ENCODE results near the gene PRM2. TPM values are rescaled to one million over a fixed set of nuclear protein-coding genes. Genes with fewer than 3 reads are reported as not detected.
A peak's percentile ranks its signal among the peaks of the same experiment; 100 is the strongest.

The PRM2 gene
- total and polyA plus RNA-seq, 2 donors (not counting 3 experiments of a cell fraction or from before 2014, with no cell fraction given): not detected

DNA sequence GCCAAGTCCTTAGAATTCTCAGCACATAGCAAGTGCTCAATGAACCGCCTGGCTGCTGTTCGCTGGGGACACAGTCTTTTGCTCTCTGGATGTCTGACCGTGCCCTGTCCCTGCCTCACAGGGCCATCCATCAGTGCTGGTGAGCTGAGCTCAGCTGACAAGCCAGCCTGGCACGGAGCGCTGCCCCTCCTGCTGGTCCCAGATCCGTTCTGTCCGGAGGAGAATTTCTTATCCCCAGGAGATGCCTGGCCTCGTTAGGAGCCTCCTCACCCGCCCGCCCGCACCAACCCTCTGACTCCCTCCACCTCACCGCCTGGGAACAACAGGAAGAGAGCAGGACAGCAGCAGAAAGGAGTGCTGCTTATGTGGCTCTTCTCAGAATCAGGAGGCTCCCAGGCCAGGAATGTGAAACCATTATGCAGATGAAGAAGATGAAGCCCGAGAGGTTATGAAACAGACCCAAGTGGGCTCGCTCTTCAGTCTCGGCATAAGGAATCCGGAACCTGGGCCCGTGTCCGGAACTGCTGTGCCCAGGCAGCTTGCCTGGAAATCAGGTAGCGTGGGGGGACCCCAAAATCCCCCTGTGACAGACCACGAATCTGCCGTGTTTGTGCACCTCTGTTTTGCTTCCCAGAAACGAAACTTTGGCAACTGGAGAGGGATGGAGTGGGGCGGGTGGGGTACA, 40.2 kb upstream of the PRM2 start:
- Histone ChIP-seq H3K79me2 (ENCODE audit: control insufficient read depth, insufficient read depth, low read length) (no peaks in the 10 kb centered on the region), H3K27ac (ENCODE audit: insufficient read depth, low read depth, low read length) (no peak overlapping the region), H3K27me3 (ENCODE audit: control insufficient read depth in 2 of 2, insufficient read depth in 2 of 2, low read length in 2 of 2) (no peaks in the 10 kb centered on the region), H2AFZ (ENCODE audit: low read depth, low read length) (no peak overlapping the region), H3K4me2 (ENCODE audit: insufficient read depth, low read length) (no peak overlapping the region), H3K36me3 (ENCODE audit: control insufficient read depth in 2 of 2, extremely low read depth in 1 of 2, insufficient read depth in 2 of 2, low read length in 2 of 2) (no peaks in the 10 kb centered on the region), H3K9me3 (replicated peaks; ENCODE audit: control insufficient read depth, insufficient read depth, low read length) (no peaks in the 10 kb centered on the region), H3K4me3 (replicated peaks in 1 of 3; ENCODE audit: insufficient read depth in 1 of 3, low read depth in 1 of 3, low read length in 3 of 3) (no peak overlapping the region), H3K4me1 (ENCODE audit: control insufficient read depth, extremely low read depth, insufficient read depth, low read length) (no peaks in the 10 kb centered on the region), H3K9me1 (replicated peaks; ENCODE audit: control insufficient read depth, extremely low read depth, insufficient read depth, low read length) (no peaks in the 10 kb centered on the region), H4K20me1 (replicated peaks; ENCODE audit: control insufficient read depth, extremely low read depth, insufficient read depth, low read length) (no peaks in the 10 kb centered on the region), H3K9ac (replicated peaks; ENCODE audit: extremely low read depth, insufficient read depth, low read length) (no peak overlapping the region)
- intact Hi-C loops (cut with micrococcal nuclease): loop anchor here (10.0 kb wide), 1 partner anchor 62 kb away; the partner anchor contains the start of gene SOCS1
- TF ChIP-seq FOS (IDR thresholded peaks at IDR 0.05; ENCODE audit: borderline replicate concordance, insufficient read depth, low read length) (no peak), GATA2 (IDR thresholded peaks at IDR 0.05; ENCODE audit: insufficient read depth, insufficient read length, low read depth, low read length) (no peak)
- TF ChIP-seq, protein P1, sequence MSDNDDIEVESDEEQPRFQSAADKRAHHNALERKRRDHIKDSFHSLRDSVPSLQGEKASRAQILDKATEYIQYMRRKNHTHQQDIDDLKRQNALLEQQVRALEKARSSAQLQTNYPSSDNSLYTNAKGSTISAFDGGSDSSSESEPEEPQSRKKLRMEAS (IDR thresholded peaks at IDR 0.05; ENCODE audit: insufficient read depth, insufficient read length): no peak
- ChIA-PET POLR2A (no interaction called here), CTCF (interaction anchor here (1.2 kb wide), 1 partner anchor 17 kb away, joined by 3 read pairs; no protein-coding TSS in a partner anchor)
- FAIRE-seq (no peak), DNase-seq (ENCODE audit: low read depth, low spot score) (no peak)
- dilution Hi-C loops (cut with MboI; ENCODE audit: extremely low pct_ligation_motif_present, low sequenced_read_pairs): no loop called here
- no TSS peak for BruUV-seq (replicated peaks)

DNA sequence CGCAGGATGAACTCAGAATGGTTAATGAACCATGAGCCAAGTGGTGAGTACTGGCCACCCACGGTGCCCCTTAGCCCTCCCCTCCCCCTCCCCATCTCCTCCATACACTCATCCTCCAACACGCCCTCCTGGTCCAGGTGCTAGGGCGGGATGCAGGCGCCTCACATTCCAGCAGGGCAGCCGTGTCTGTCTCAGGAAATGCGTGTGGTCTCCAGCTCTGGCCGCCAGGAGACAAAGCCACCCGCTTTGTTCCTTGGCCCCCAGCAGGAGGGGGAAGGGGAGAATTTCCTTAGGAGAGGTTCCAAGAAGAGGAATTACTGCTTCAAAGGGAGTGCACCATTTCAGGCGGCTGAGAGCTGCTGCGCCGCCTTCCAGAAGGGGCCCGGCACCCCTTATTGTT, 39.2 kb upstream of the PRM2 start:
- Histone ChIP-seq H3K36me3 (ENCODE audit: control insufficient read depth in 2 of 2, extremely low read depth in 1 of 2, insufficient read depth in 2 of 2, low read length in 2 of 2) (no peaks in the 10 kb centered on the region), H3K9me3 (replicated peaks; ENCODE audit: control insufficient read depth, insufficient read depth, low read length) (no peaks in the 10 kb centered on the region), H3K27ac (ENCODE audit: insufficient read depth, low read depth, low read length) (no peak overlapping the region), H3K79me2 (ENCODE audit: control insufficient read depth, insufficient read depth, low read length) (no peaks in the 10 kb centered on the region), H3K4me2 (ENCODE audit: insufficient read depth, low read length) (no peak overlapping the region), H3K4me3 (replicated peaks in 1 of 3; ENCODE audit: insufficient read depth in 1 of 3, low read depth in 1 of 3, low read length in 3 of 3) (no peak overlapping the region), H3K9me1 (replicated peaks; ENCODE audit: control insufficient read depth, extremely low read depth, insufficient read depth, low read length) (no peaks in the 10 kb centered on the region), H3K4me1 (ENCODE audit: control insufficient read depth, extremely low read depth, insufficient read depth, low read length) (no peaks in the 10 kb centered on the region), H3K9ac (replicated peaks; ENCODE audit: extremely low read depth, insufficient read depth, low read length) (no peak overlapping the region), H4K20me1 (replicated peaks; ENCODE audit: control insufficient read depth, extremely low read depth, insufficient read depth, low read length) (no peaks in the 10 kb centered on the region), H3K27me3 (ENCODE audit: control insufficient read depth in 2 of 2, insufficient read depth in 2 of 2, low read length in 2 of 2) (no peaks in the 10 kb centered on the region), H2AFZ (ENCODE audit: low read depth, low read length) (no peak overlapping the region)
- BruUV-seq (replicated peaks): no TSS peak
- ChIA-PET CTCF (interaction anchor here (0.7 kb wide), 1 partner anchor 13 kb away, joined by 3 read pairs; no protein-coding TSS in a partner anchor), POLR2A (no interaction called here)
- dilution Hi-C loops (cut with MboI; ENCODE audit: extremely low pct_ligation_motif_present, low sequenced_read_pairs) (no loop called here), intact Hi-C loops (cut with micrococcal nuclease) (loop anchor here (10.0 kb wide), 1 partner anchor 61 kb away; the partner anchor contains the start of gene SOCS1)
- DNase-seq (ENCODE audit: low read depth, low spot score) (no peak), FAIRE-seq (no peak)
- TF ChIP-seq, protein P2, sequence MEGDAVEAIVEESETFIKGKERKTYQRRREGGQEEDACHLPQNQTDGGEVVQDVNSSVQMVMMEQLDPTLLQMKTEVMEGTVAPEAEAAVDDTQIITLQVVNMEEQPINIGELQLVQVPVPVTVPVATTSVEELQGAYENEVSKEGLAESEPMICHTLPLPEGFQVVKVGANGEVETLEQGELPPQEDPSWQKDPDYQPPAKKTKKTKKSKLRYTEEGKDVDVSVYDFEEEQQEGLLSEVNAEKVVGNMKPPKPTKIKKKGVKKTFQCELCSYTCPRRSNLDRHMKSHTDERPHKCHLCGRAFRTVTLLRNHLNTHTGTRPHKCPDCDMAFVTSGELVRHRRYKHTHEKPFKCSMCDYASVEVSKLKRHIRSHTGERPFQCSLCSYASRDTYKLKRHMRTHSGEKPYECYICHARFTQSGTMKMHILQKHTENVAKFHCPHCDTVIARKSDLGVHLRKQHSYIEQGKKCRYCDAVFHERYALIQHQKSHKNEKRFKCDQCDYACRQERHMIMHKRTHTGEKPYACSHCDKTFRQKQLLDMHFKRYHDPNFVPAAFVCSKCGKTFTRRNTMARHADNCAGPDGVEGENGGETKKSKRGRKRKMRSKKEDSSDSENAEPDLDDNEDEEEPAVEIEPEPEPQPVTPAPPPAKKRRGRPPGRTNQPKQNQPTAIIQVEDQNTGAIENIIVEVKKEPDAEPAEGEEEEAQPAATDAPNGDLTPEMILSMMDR (IDR thresholded peaks at IDR 0.05; ENCODE audit: extremely low read depth in 1 of 2, insufficient read depth in 1 of 2, low read depth in 1 of 2, low read length in 2 of 2): peak in 1 of 2 donors; percentile 22
- TF ChIP-seq POLR2A (IDR thresholded peaks at IDR 0.05; ENCODE audit: low read depth, low read length) (no peak), POLR2AphosphoS5 (IDR thresholded peaks at IDR 0.05; ENCODE audit: insufficient read depth, low read depth, low read length) (no peak)

Data from endothelial cell of umbilical vein (primary cell).